ENCODE results near the gene PPP1R13B. TPM values are rescaled to one million over a fixed set of nuclear protein-coding genes. Genes with fewer than 3 reads are reported as not detected.

The PPP1R13B gene
- total and polyA plus RNA-seq, 2 donors, result 3.5 to 7.4 TPM

DNA sequence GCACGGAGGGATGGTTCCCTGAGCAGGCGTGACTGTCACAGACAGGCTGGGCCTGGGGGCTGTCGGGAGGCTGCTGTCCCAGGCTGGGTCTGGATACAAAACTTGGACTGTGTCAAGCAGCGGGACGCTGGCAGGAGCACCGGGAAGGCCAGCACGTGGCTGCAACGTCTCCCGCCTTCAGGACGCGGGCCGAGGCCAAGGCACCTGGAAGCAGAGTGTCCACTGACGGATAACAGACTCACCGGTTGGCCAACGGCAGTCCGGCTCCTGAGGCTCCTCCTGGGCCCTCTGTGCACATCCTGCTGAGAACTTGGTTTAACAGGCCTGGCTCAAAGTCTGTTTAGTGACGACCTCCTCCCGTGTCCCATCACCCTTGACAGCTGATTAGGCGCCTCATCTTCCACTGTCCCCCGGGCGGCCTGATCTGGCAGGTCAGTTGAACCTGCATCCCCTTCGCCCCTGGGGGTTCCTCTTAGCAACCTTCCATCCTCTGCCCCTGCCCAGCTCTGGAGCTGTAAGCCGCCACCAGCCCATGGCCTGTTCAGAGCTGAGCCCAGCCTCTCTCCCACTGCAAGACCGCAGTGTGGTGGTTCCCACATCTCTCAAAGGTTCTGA, 134.6 kb downstream of the PPP1R13B start:
- Histone ChIP-seq H3K9me3 (ENCODE audit: control insufficient read depth in 2 of 2, insufficient read depth in 1 of 2, low read length in 1 of 2) (no peaks in the 10 kb centered on the region), H3K36me3 (ENCODE audit: control insufficient read depth in 2 of 2, insufficient read depth in 2 of 2, low read length in 1 of 2) (peaks cover 23 to 25% of the 10 kb centered on the region in 2 donors), H3K27me3 (ENCODE audit: control insufficient read depth in 2 of 2, insufficient read depth in 1 of 2, low read length in 1 of 2) (no peaks in the 10 kb centered on the region), H3K4me3 (ENCODE audit: low read length in 2 of 2) (no peak overlapping the region), H3K27ac (ENCODE audit: low read depth in 1 of 2, low read length in 1 of 2) (no peak overlapping the region), H3K4me1 (ENCODE audit: control insufficient read depth in 2 of 2, insufficient read depth in 2 of 2, low read length in 2 of 2) (peaks cover 17 to 27% of the 10 kb centered on the region in 2 donors)
- WGBS, result 97% methylated on average over 24 of the region's 24 CpGs
- DNase-seq (ENCODE audit: low read depth in 6 of 9, low spot score in 9 of 9), result no peak

DNA sequence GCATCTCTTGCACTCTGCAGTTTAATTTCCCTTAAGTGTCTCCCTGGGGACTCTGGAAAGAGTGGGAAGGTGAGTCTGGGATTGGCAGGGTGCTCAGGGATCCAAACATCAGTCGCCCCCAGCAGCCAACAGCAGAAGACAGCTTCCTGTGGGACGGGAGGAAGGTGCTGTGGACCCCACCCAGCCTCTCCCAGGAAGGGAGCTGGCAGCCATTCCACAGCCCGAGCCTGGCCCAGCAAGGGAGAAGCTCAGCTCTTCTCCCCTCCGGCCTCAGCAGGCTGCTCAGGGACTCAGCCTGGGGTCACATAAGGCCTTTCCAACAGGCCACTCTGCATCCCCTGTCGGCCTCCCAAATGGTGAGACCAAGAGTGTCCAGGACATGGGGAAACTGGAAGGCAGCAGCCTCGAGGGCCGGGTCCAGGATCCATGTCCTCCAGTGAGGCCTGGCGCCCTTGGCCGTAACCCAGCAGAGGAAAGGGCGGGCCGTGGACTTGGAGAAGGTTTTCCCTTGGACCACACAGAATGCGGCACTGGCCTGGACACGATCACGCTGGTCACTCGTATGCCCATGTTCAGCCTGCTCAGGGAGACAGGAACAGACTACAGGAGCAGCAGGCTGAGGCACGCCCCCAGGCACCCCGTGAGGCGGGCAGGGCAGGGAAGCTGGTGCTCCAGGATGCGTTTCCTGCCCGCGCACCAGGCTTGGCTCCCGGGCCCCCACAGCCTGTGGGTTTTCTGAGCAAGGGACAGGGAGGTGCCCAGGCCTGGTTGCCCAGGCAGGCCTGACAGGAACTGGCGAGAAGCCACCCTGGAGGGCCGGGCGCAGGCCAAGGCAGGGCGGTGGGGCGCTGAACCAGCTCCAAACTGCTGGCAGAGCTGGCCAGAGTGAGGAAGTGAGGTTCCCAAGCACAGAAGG, 135.6 kb downstream of the PPP1R13B start:
- no peak overlapping the region for H3K4me3 ChIP-seq (ENCODE audit: low read length in 2 of 2)

DNA sequence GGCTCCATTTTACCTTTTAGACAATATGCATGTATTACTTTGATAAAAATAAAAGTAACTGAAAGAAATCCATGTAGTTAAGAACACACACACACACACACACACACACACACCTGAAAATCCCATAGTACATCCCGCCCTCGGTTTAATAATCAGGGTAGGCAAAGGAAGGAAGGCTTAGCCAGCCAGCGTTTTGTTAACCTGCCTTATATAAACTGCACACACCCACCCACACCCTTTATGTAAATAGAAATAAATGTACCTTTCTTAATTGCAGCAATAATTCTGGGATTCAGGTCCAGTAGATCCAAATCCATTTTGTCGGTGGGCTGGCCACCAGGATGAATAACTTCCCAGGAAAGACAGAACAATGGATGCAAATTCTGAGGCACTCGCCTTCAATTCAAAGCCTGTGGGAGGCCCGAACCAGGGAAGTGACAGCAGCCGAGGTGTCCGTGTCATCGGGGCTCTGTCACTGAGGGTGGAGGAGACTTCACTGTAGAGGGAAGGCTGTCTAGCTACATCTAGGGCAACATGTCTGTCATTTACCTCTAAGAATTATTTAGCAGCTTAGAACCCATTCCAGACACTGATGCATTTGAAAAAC, 136.5 kb downstream of the PPP1R13B start:
- Histone ChIP-seq H3K4me3 (ENCODE audit: low read length in 2 of 2) (no peak overlapping the region), H3K27me3 (ENCODE audit: control insufficient read depth in 2 of 2, insufficient read depth in 1 of 2, low read length in 1 of 2) (no peaks in the 10 kb centered on the region), H3K9me3 (ENCODE audit: control insufficient read depth in 2 of 2, insufficient read depth in 1 of 2, low read length in 1 of 2) (no peaks in the 10 kb centered on the region), H3K27ac (ENCODE audit: low read depth in 1 of 2, low read length in 1 of 2) (no peak overlapping the region), H3K36me3 (ENCODE audit: control insufficient read depth in 2 of 2, insufficient read depth in 2 of 2, low read length in 1 of 2) (peaks cover 38% of the 10 kb centered on the region in 2 donors), H3K4me1 (ENCODE audit: control insufficient read depth in 2 of 2, insufficient read depth in 2 of 2, low read length in 2 of 2) (peaks cover 3 to 13% of the 10 kb centered on the region in 2 donors)
- WGBS, result 95% methylated on average over 9 of the region's 9 CpGs
- DNase-seq (ENCODE audit: low read depth in 6 of 9, low spot score in 9 of 9), result no peak

More for the DNA sequence above, 135.6 kb downstream of the PPP1R13B start:
- DNase-seq (ENCODE audit: low read depth in 6 of 9, low spot score in 9 of 9), result no peak
- Histone ChIP-seq H3K27me3 (ENCODE audit: control insufficient read depth in 2 of 2, insufficient read depth in 1 of 2, low read length in 1 of 2) (no peaks in the 10 kb centered on the region), H3K4me1 (ENCODE audit: control insufficient read depth in 2 of 2, insufficient read depth in 2 of 2, low read length in 2 of 2) (peaks cover 8 to 17% of the 10 kb centered on the region in 2 donors), H3K9me3 (ENCODE audit: control insufficient read depth in 2 of 2, insufficient read depth in 1 of 2, low read length in 1 of 2) (no peaks in the 10 kb centered on the region), H3K27ac (ENCODE audit: low read depth in 1 of 2, low read length in 1 of 2) (no peak overlapping the region), H3K36me3 (ENCODE audit: control insufficient read depth in 2 of 2, insufficient read depth in 2 of 2, low read length in 1 of 2) (peaks cover 30 to 32% of the 10 kb centered on the region in 2 donors)
- 89% methylated on average over 27 of the region's 27 CpGs for WGBS

DNA sequence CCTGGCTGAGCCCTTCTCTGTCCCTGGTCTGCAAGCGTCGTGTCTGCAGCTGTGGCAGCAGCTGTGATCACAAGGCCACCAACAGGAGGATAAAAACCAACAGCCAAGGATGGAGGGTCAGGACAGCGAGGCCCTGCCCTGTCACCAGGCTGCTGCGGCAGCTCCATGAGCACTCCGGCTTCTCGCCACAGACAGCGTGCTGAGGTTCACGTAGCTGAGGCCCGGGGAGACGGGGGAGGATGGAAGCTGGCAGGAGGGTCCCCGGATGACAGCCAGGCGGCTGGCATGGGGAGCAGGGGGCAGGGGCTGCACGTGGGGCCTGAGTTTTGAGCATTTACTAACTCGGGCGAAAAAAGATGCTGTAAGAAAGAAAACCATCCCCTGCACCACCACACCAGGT, 137.6 kb downstream of the PPP1R13B start:
- no peak for DNase-seq (ENCODE audit: low read depth in 6 of 9, low spot score in 9 of 9)
- peaks cover 3 to 12% of the 10 kb centered on the region in 2 donors for H3K4me1 ChIP-seq (ENCODE audit: control insufficient read depth in 2 of 2, insufficient read depth in 2 of 2, low read length in 2 of 2)
- H3K4me3 ChIP-seq (ENCODE audit: low read length in 2 of 2), result no peak overlapping the region
- peaks cover 45 to 47% of the 10 kb centered on the region in 2 donors for H3K36me3 ChIP-seq (ENCODE audit: control insufficient read depth in 2 of 2, insufficient read depth in 2 of 2, low read length in 1 of 2)
- no peaks in the 10 kb centered on the region for H3K27me3 ChIP-seq (ENCODE audit: control insufficient read depth in 2 of 2, insufficient read depth in 1 of 2, low read length in 1 of 2)
- no peak overlapping the region for H3K27ac ChIP-seq (ENCODE audit: low read depth in 1 of 2, low read length in 1 of 2)
- 97% methylated on average over 15 of the region's 15 CpGs for WGBS
- no peaks in the 10 kb centered on the region for H3K9me3 ChIP-seq (ENCODE audit: control insufficient read depth in 2 of 2, insufficient read depth in 1 of 2, low read length in 1 of 2)

DNA sequence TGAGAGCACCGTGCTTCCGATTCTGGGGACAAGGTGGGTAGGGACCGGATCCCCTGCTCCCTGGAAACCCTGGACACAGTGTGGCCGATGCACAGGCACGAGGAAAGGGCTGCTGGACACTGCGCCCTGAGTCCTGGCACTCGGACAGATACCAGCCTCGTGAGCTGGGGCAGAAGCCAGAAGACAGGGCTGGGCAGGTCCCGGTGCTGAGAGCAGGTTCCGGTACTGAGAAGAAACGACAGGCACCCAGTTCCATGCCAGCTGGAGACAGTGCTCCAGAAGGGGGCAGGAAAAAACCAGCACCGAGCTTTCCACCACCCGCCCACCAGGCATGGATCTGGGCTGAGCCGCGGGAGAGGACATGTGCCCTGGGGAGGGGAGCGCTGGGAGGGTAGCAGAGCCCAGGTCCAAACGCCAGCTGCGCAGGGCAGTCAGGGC, 138.6 kb downstream of the PPP1R13B start:
- Histone ChIP-seq H3K9me3 (ENCODE audit: control insufficient read depth in 2 of 2, insufficient read depth in 1 of 2, low read length in 1 of 2) (no peaks in the 10 kb centered on the region), H3K27ac (ENCODE audit: low read depth in 1 of 2, low read length in 1 of 2) (no peak overlapping the region), H3K36me3 (ENCODE audit: control insufficient read depth in 2 of 2, insufficient read depth in 2 of 2, low read length in 1 of 2) (peaks cover 50 to 53% of the 10 kb centered on the region in 2 donors), H3K4me3 (ENCODE audit: low read length in 2 of 2) (no peak overlapping the region), H3K4me1 (ENCODE audit: control insufficient read depth in 2 of 2, insufficient read depth in 2 of 2, low read length in 2 of 2) (peaks cover 0 to 2% of the 10 kb centered on the region in 2 donors), H3K27me3 (ENCODE audit: control insufficient read depth in 2 of 2, insufficient read depth in 1 of 2, low read length in 1 of 2) (no peaks in the 10 kb centered on the region)
- 96% methylated on average over 18 of the region's 18 CpGs for WGBS
- DNase-seq (ENCODE audit: low read depth in 6 of 9, low spot score in 9 of 9), result no peak

DNA sequence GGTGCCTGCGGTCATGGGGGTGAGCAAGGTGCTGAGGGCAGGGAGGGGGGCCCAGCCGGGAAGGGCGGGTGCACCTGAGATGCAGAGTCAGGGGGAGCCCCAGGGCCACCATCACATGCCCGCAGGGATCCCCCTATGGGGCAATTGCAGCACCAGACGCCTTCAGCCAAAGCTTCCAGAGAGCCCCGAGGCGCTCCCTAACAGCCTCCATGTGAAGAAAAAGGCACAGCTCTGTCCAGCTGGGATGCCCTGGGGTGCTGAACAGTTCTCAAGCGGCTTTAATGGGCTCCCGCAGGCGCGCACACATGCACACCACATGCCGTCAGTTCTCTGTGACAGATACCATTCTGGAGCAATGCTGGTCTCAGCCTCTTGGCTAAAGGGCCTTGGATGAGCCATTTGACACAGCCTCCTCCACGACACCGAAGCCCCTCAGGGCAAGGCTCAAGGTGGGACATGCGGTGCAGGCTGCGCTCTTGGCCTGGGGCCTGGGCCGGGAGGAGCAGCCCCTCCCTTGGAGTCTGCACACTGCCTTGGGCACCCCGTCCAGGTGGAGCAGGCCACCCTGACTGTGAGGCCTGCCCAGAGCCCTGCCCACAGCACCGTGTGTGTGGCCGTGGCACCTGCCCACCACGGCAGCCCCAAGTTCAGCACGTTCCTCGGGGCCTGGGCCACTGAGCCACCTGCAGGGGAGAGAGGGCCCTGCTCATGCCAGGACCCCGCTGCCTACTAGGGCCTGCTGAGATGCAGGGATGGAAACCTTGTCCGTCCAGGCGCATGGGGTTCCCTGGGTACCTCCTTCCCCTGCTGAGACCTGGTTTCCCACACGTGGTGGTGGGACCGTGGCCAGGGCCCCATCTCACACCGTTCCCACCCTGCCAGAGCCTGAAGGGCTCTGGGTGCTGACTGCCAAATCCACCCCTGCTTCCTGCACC, 139.8 kb downstream of the PPP1R13B start:
- Histone ChIP-seq H3K27me3 (ENCODE audit: control insufficient read depth in 2 of 2, insufficient read depth in 1 of 2, low read length in 1 of 2) (no peaks in the 10 kb centered on the region), H3K4me3 (ENCODE audit: low read length in 2 of 2) (no peak overlapping the region), H3K4me1 (ENCODE audit: control insufficient read depth in 2 of 2, insufficient read depth in 2 of 2, low read length in 2 of 2) (peaks cover 0 to 2% of the 10 kb centered on the region in 2 donors), H3K36me3 (ENCODE audit: control insufficient read depth in 2 of 2, insufficient read depth in 2 of 2, low read length in 1 of 2) (peaks cover 61 to 64% of the 10 kb centered on the region in 2 donors), H3K9me3 (ENCODE audit: control insufficient read depth in 2 of 2, insufficient read depth in 1 of 2, low read length in 1 of 2) (no peaks in the 10 kb centered on the region), H3K27ac (ENCODE audit: low read depth in 1 of 2, low read length in 1 of 2) (no peak overlapping the region)
- 97% methylated on average over 29 of the region's 29 CpGs for WGBS
- no peak for DNase-seq (ENCODE audit: low read depth in 6 of 9, low spot score in 9 of 9)

DNA sequence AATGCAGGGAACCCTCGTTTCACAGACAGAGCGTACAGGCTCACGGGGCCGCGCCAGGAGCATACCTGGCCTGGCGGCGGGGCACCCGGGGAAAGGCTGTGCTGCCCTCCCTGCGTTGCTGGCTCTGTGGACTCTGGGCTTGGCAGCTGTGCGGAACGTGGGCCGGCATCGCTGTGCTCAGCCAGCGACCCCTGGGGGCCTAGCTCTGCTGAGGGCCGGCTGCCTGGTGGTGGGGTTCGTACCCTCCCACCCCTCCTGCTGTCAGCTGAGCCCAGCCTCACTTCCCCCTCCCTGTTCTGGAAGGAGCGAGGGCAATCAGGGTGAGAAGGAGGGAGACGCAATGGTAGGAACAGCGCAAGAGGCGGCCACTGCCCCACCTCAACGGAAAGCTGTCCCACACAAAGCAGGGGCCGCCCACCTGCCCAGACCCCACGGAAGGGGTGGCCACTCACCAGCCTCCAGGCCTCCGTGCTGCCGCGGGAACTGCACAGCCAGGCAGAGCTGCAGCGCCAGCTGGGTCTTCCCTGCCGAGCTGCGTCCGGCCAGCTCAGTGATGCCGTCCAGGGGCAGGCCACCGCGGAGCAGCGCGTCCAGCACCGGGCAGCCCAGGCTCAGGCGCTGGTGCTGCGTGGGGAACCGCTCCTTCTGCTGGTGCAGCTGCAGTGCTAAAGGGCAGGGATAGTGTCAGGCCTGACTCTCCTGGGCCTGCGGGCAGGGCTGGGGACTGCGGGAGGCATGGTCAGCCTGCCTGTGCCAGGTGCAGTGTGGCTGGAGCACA, 140.6 kb downstream of the PPP1R13B start:
- H3K4me1 ChIP-seq (ENCODE audit: control insufficient read depth in 2 of 2, insufficient read depth in 2 of 2, low read length in 2 of 2), result no peaks in the 10 kb centered on the region
- H3K27ac ChIP-seq (ENCODE audit: low read depth in 1 of 2, low read length in 1 of 2), result no peak overlapping the region
- H3K9me3 ChIP-seq (ENCODE audit: control insufficient read depth in 2 of 2, insufficient read depth in 1 of 2, low read length in 1 of 2), result no peaks in the 10 kb centered on the region
- 98% methylated on average over 41 of the region's 41 CpGs for WGBS
- no peaks in the 10 kb centered on the region for H3K27me3 ChIP-seq (ENCODE audit: control insufficient read depth in 2 of 2, insufficient read depth in 1 of 2, low read length in 1 of 2)
- peaks cover 70 to 73% of the 10 kb centered on the region in 2 donors for H3K36me3 ChIP-seq (ENCODE audit: control insufficient read depth in 2 of 2, insufficient read depth in 2 of 2, low read length in 1 of 2)
- no peak overlapping the region for H3K4me3 ChIP-seq (ENCODE audit: low read length in 2 of 2)
- DNase-seq (ENCODE audit: low read depth in 6 of 9, low spot score in 9 of 9), result no peak

All from thymus (tissue), 11 donors.